HCT116 (cell line): ENCODE data around the gene SQSTM1. TPM values are rescaled to one million over a fixed set of nuclear protein-coding genes. Genes with fewer than 3 reads are reported as not detected.

Experiments used
- ATAC-seq: fragments of 200-7000 bp; cut with Tn5 transposase; 2 replicates; pipeline ENCODE4 v1.9.1; 2020; ENCODE audit warnings: mild to moderate bottlenecking, moderate library complexity
- BruUV-seq: library from RNA; stranded (reverse); fragments of 400-500 nt; replicated peaks from 2 replicates; lab custom pipeline; 2021; lab: Mats Ljungman, UMichigan
- CTCF ChIA-PET: fragments of 300-600 bp; sonication (Branson Sonifier 250); formaldehyde crosslinking; loops from one replicate; lab custom pipeline; 2021; ENCODE audit warnings: antibody characterized with exemption; lab: Charles Lee
- POLR2A ChIA-PET: fragments of 300-600, 350-600 bp; sonication (Branson Sonifier 250); formaldehyde crosslinking; loops from one replicate; lab custom pipeline; 2021; ENCODE audit warnings: antibody characterized with exemption; lab: Charles Lee
- RAD21 ChIA-PET, 2 experiments: fragments of 300-600 bp; sonication (Branson Sonifier 250); formaldehyde crosslinking; loops; one replicate each; lab custom pipeline; 2023; ENCODE audit warnings: low total read pairs in 2 of 2; ENCODE audit not compliant: uncharacterized antibody in 2 of 2, unreplicated experiment in 2 of 2, low non-redundant PET in 1 of 2; lab: Charles Lee
- DNase-seq: peaks from one replicate; pipeline ENCODE4 v3.0.0-alpha.2; 2010; ENCODE audit warnings: low read depth, low spot score
- H2AFZ ChIP-seq: fragments of 200-600 bp; shearing (Covaris generic), sonication (generic); 2 replicates; pipeline ENCODE4 v1.6.1; 2017; ENCODE audit warnings: low read depth, mixed run types, mixed read lengths, antibody characterized with exemption, low read length; ENCODE audit not compliant: poor library complexity, severe bottlenecking
- H3K27ac ChIP-seq: 2 replicates; pipeline ENCODE4 v1.5.1; 2012; ENCODE audit warnings: low read depth, low read length
- H3K27me3 ChIP-seq: fragments of 200-600 bp; sonication (generic); 2 replicates; pipeline ENCODE4 v1.6.1; 2016; ENCODE audit warnings: mixed run types, low read length, mixed read lengths; ENCODE audit not compliant: insufficient read depth
- H3K36me3 ChIP-seq, 2 experiments: fragments of 200-500 bp in 1 of 2; fragments of 200-600 bp in 1 of 2; sonication (Bioruptor generic) in 1 of 2; sonication (generic) in 1 of 2; 2 replicates each; pipeline versions ENCODE4 v1.5.1 to v1.6.1; 2014 to 2016; ENCODE audit warnings: low read length in 2 of 2, inconsistent platforms in 1 of 2, mixed read lengths in 1 of 2, mixed run types in 1 of 2; ENCODE audit not compliant: insufficient read depth in 2 of 2, control insufficient read depth in 1 of 2
- H3K4me1 ChIP-seq, 2 experiments: fragments of 200-600 bp in 1 of 2; sonication (generic) in 1 of 2; 2 replicates each; pipeline versions ENCODE4 v1.5.1 to v1.6.1; 2012 to 2017; ENCODE audit warnings: low read length in 2 of 2, inconsistent platforms in 1 of 2, mild to moderate bottlenecking in 1 of 2, mixed read lengths in 1 of 2, mixed run types in 1 of 2, moderate library complexity in 1 of 2; ENCODE audit not compliant: insufficient read depth in 2 of 2, control insufficient read depth in 1 of 2
- H3K4me2 ChIP-seq: fragments of 200-600 bp; sonication (generic); 2 replicates; pipeline ENCODE4 v1.6.1; 2017; ENCODE audit warnings: mixed run types, low read length, mixed read lengths
- H3K4me3 ChIP-seq, 2 experiments: fragments of 200-600 bp in 1 of 2; sonication (generic) in 1 of 2; replicated peaks in 1 of 2; 2 replicates each; pipeline ENCODE4 v1.5.1; 2011 to 2016; ENCODE audit warnings: low read length in 2 of 2, control low read depth in 1 of 2, low read depth in 1 of 2, mild to moderate bottlenecking in 1 of 2, mixed read lengths in 1 of 2, mixed run types in 1 of 2
- H3K79me2 ChIP-seq: fragments of 200-600 bp; sonication (generic); 2 replicates; pipeline ENCODE4 v1.6.1; 2017; ENCODE audit warnings: mild to moderate bottlenecking, mixed run types, low read length, moderate library complexity, mixed read lengths; ENCODE audit not compliant: insufficient read depth
- H3K9ac ChIP-seq: fragments of 200-600 bp; sonication (generic); 2 replicates; pipeline ENCODE4 v1.6.1; 2016; ENCODE audit warnings: low read length, mixed read lengths
- H3K9me2 ChIP-seq: fragments of 200-600 bp; sonication (generic), shearing (Covaris generic); 2 replicates; pipeline ENCODE4 v1.6.1; 2017; ENCODE audit warnings: mixed run types, mild to moderate bottlenecking, moderate library complexity; ENCODE audit not compliant: insufficient read depth
- H3K9me3 ChIP-seq, 2 experiments: fragments of 200-500 bp in 1 of 2; fragments of 200-600 bp in 1 of 2; sonication (Bioruptor generic) in 1 of 2; sonication (generic) in 1 of 2; 2 replicates each; pipeline ENCODE4 v1.6.1; 2014 to 2017; ENCODE audit warnings: low read length in 2 of 2, mixed read lengths in 2 of 2, inconsistent platforms in 1 of 2, low read depth in 1 of 2, mild to moderate bottlenecking in 1 of 2, mixed run types in 1 of 2, moderate library complexity in 1 of 2; ENCODE audit not compliant: control insufficient read depth in 1 of 2, insufficient read depth in 1 of 2
- H4K20me1 ChIP-seq: fragments of 200-600 bp; sonication (generic), shearing (Covaris generic); 2 replicates; pipeline ENCODE4 v1.6.1; 2017; ENCODE audit warnings: mixed run types, mild to moderate bottlenecking, moderate library complexity; ENCODE audit not compliant: insufficient read depth
- CBX3 ChIP-seq: IDR thresholded peaks from 2 replicates; pipeline ENCODE4 v1.6.1; 2012; ENCODE audit warnings: low read depth
- EZH2 ChIP-seq: fragments of 200-600 bp; sonication (generic); IDR thresholded peaks from 2 replicates; pipeline ENCODE4 v1.6.1; 2017; ENCODE audit warnings: antibody characterized with exemption, mixed run types
- EZH2phosphoT487 ChIP-seq: fragments of 200-600 bp; IDR thresholded peaks from 2 replicates; pipeline ENCODE4 v1.6.1; 2018; ENCODE audit warnings: antibody characterized with exemption, borderline replicate concordance
- REST ChIP-seq: IDR thresholded peaks from 2 replicates; pipeline ENCODE4 v1.6.1; 2012; ENCODE audit warnings: low read depth
- SP1 ChIP-seq: IDR thresholded peaks from 2 replicates; pipeline ENCODE4 v1.6.1; 2012; ENCODE audit warnings: low read depth
- TCF7L2 ChIP-seq: IDR thresholded peaks from 2 replicates; pipeline ENCODE4 v1.7.0; 2011; ENCODE audit warnings: borderline replicate concordance, inconsistent platforms; ENCODE audit not compliant: insufficient read depth, insufficient read length; ENCODE audit errors: extremely low read depth
- YY1 ChIP-seq: IDR thresholded peaks from 2 replicates; pipeline ENCODE4 v1.6.1; 2011; ENCODE audit warnings: low read length, low read depth, moderate library complexity, mild to moderate bottlenecking; ENCODE audit not compliant: insufficient replicate concordance; ENCODE audit errors: extremely low read depth
- ZBTB33 ChIP-seq: IDR thresholded peaks from 2 replicates; pipeline ENCODE4 v1.6.1; 2011; ENCODE audit warnings: mild to moderate bottlenecking, low read length, moderate library complexity; ENCODE audit not compliant: insufficient replicate concordance; ENCODE audit errors: extremely low read depth
- ZFX ChIP-seq: fragments of 450-650 bp; IDR thresholded peaks from 2 replicates; pipeline ENCODE4 v1.6.1; 2017
- ZNF274 ChIP-seq: fragments of 200-500 bp; sonication (Bioruptor generic); IDR thresholded peaks from 2 replicates; pipeline ENCODE4 v1.6.1; 2014; ENCODE audit warnings: mild to moderate bottlenecking, low read depth, low read length, inconsistent platforms
- intact Hi-C: fragments of 100-400 bp; cut with micrococcal nuclease; formaldehyde crosslinking; loops from 2 replicates; pipeline ENCODE4 v1.10.0; 2022
- total RNA-seq: library from RNA; stranded (reverse); gene quantifications from one replicate; pipeline ENCODE4 v1.2.1, GENCODE V29; 2021; ENCODE audit not compliant: unreplicated experiment
- TF ChIP-seq, protein P1 (sequence below): IDR thresholded peaks from 2 replicates; pipeline ENCODE4 v1.6.1; 2012
- TF ChIP-seq, protein P2 (sequence below), 3 experiments: fragments of 200-600 bp in 1 of 3; sonication (generic) in 1 of 3; IDR thresholded peaks in 2 of 3; conservative IDR thresholded peaks in 1 of 3; 2 replicates each; pipeline ENCODE4 v1.5.1; 2012 to 2017; ENCODE audit warnings: low read depth in 2 of 3, low read length in 2 of 3, antibody characterized with exemption in 1 of 3, borderline replicate concordance in 1 of 3, control low read depth in 1 of 3, mild to moderate bottlenecking in 1 of 3, mixed read lengths in 1 of 3, mixed run types in 1 of 3, moderate library complexity in 1 of 3; ENCODE audit not compliant: insufficient read depth in 1 of 3

Gene SQSTM1
- total RNA-seq, 1 experiment from 2014 or later, result 299 TPM

DNA sequence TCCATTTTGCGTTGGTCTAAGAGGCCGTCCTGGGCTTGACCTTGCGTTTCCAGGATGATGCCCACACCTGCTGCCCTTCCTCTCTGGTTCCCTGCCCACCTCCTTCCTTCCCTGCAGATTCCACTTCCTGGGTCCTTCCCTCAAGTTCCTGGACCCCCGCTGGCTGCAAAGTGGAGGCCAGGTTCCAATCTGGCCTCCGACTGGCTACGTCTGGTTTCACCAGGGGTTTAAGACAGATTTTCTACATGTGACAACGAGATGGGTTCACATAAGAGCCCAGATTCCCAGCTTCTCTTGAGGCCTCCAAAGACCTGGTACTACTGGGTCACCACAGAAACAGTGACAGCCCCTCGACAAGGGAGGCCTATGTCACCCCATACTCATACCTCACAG lies 16.2 kb upstream of the SQSTM1 start:
- intact Hi-C loops, result loop anchor here (5.0 kb wide), 2 partner anchors 103 to 288 kb away; partner anchors contain the start of gene TBC1D9B
- Histone ChIP-seq H4K20me1 (no peaks in the 10 kb centered on the region), H3K27me3 (no peaks in the 10 kb centered on the region), H3K4me2 (peak overlapping the region; percentile 99)
- DNase-seq, result no peak
- POLR2A ChIA-PET, result no interaction called here
- no peak for TF ChIP-seq YY1
- TF ChIP-seq ZNF274, result no peak
- TF ChIP-seq TCF7L2, result no peak
- no peak for TF ChIP-seq CBX3
- TF ChIP-seq EZH2phosphoT487, result no peak
- TF ChIP-seq, protein P1, sequence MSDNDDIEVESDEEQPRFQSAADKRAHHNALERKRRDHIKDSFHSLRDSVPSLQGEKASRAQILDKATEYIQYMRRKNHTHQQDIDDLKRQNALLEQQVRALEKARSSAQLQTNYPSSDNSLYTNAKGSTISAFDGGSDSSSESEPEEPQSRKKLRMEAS, result no peak
- no peak for TF ChIP-seq REST
- TF ChIP-seq SP1, result no peak
- no peak for TF ChIP-seq EZH2
- TF ChIP-seq ZBTB33, result no peak
- TF ChIP-seq ZFX, result no peak
- TF ChIP-seq, protein P2, sequence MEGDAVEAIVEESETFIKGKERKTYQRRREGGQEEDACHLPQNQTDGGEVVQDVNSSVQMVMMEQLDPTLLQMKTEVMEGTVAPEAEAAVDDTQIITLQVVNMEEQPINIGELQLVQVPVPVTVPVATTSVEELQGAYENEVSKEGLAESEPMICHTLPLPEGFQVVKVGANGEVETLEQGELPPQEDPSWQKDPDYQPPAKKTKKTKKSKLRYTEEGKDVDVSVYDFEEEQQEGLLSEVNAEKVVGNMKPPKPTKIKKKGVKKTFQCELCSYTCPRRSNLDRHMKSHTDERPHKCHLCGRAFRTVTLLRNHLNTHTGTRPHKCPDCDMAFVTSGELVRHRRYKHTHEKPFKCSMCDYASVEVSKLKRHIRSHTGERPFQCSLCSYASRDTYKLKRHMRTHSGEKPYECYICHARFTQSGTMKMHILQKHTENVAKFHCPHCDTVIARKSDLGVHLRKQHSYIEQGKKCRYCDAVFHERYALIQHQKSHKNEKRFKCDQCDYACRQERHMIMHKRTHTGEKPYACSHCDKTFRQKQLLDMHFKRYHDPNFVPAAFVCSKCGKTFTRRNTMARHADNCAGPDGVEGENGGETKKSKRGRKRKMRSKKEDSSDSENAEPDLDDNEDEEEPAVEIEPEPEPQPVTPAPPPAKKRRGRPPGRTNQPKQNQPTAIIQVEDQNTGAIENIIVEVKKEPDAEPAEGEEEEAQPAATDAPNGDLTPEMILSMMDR (IDR thresholded peaks at IDR 0.05 in 2 of 3, conservative IDR thresholded peaks at IDR 0.05 in 1 of 3; ENCODE audit: borderline replicate concordance in 1 of 3, insufficient read depth in 1 of 3, low read depth in 2 of 3, low read length in 2 of 3), result no peak
- TF ChIP-seq, all 23 proteins: peak for 0
- Histone ChIP-seq H3K9ac (peak overlapping the region; percentile 88), H3K9me2 (no peaks in the 10 kb centered on the region), H3K79me2 (peaks cover 50% of the 10 kb centered on the region), H3K27ac (peak overlapping the region; percentile 99), H3K9me3 (no peaks in the 10 kb centered on the region), H3K36me3 (peaks cover 5 to 6% of the 10 kb centered on the region in 2 experiments; a peak in 1 of 4 replicates), H2AFZ (no peak overlapping the region), H3K4me3 (peak overlapping the region; percentile 68 to 92), H3K4me1 (peaks cover 38 to 49% of the 10 kb centered on the region in 2 experiments)
- ChIA-PET RAD21 (no interaction called here), CTCF (no interaction called here)
- ATAC-seq, result no peak
- BruUV-seq, result no TSS peak
